Right lobe of liver (tissue), 6 donors: ENCODE measurements around the gene VPS13A. TPM values are rescaled to one million over a fixed set of nuclear protein-coding genes. Genes with fewer than 3 reads are reported as not detected.

Source experiments
- ATAC-seq, 4 donors: fragments of 200-7000 bp; cut with Tn5 transposase; one replicate each; pipeline ENCODE4 v1.9.1; 2020; ENCODE audit warnings: mild to moderate bottlenecking in 4 of 4, moderate library complexity in 4 of 4
- DNase-seq, 3 donors: peaks; one replicate each; pipeline ENCODE4 v3.0.0-alpha.2; 2020
- H3K27ac ChIP-seq, 3 donors: fragments of 200-600 bp; one replicate each; pipeline ENCODE4 v1.8.0; 2022
- H3K27me3 ChIP-seq, 2 donors: fragments of 200-600 bp; one replicate each; pipeline ENCODE4 v1.8.0; 2022
- H3K36me3 ChIP-seq, 4 donors: fragments of 200-600 bp; sonication (generic) in 1 of 4; one replicate each; pipeline versions ENCODE4 v1.5.1 to v1.8.0; 2017 to 2022; ENCODE audit warnings: control low read depth in 1 of 4
- H3K4me1 ChIP-seq, 4 donors: fragments of 200-600 bp; sonication (generic) in 1 of 4; one replicate each; pipeline versions ENCODE4 v1.5.1 to v1.8.0; 2017 to 2022; ENCODE audit warnings: control low read depth in 1 of 4
- H3K4me3 ChIP-seq, 3 donors: fragments of 200-600 bp; one replicate each; pipeline ENCODE4 v1.8.0; 2022
- H3K9me3 ChIP-seq, 4 donors: fragments of 200-600 bp; sonication (generic) in 1 of 4; one replicate each; pipeline versions ENCODE4 v1.5.1 to v1.8.0; 2017 to 2022; ENCODE audit warnings: control low read depth in 1 of 4
- POLR2A ChIP-seq: fragments of 450-650 bp; IDR thresholded peaks from one replicate; pipeline ENCODE4 v1.6.1; 2017; ENCODE audit warnings: antibody characterized with exemption, mild to moderate bottlenecking
- WGBS: methylation state at CpG from one replicate; pipeline ENCODE4 v1.1.6; 2018; ENCODE audit warnings: low coverage, low lambda C conversion rate; ENCODE audit not compliant: insufficient coverage; ENCODE audit errors: missing lambda C conversion rate; 5-methylcytosine and 5-hydroxymethylcytosine counted together
- intact Hi-C, 2 donors: fragments of 100-400 bp; cut with DNase I; formaldehyde crosslinking; loops; one replicate each; pipeline versions ENCODE4 v1.11.2 to v1.14.1; 2022
- total RNA-seq, 6 experiments: library from RNA; depleted of rRNA in 2 of 6; stranded (reverse); fragments of >200 nt in 2 of 6; fragmentation: NEBNext Ultra II Directional in 3 of 6; extraction: Animal tissue kit (Norgen Biotek cat#: 25700) in 3 of 6; gene quantifications; one replicate each; pipeline versions ENCODE4 v1.1.0 to v1.2.4, GENCODE V29; 2016 to 2023
- TF ChIP-seq, protein P1 (sequence below), 4 donors: fragments of 200-600 bp in 3 of 4; fragments of 450-650 bp in 1 of 4; IDR thresholded peaks; one replicate each; pipeline versions ENCODE4 v1.5.1 to v1.8.0; 2016 to 2022; ENCODE audit warnings: antibody characterized with exemption in 4 of 4, mild to moderate bottlenecking in 2 of 4
- donor health status: DM: no; HTN: yes; CAD: no.
- donor health status: DM: no; HTN: no; CAD: no.
- donor health status: DM: no; HTN: no; CAD: no.
- donor health status: DM: no; HTN: yes; CAD: no.
- donor health status: DM: no; HTN: yes; CAD: no.

VPS13A gene
- total RNA-seq, 6 experiments from 2014 or later, result 13.1 to 26.5 (median 20.0) TPM

DNA sequence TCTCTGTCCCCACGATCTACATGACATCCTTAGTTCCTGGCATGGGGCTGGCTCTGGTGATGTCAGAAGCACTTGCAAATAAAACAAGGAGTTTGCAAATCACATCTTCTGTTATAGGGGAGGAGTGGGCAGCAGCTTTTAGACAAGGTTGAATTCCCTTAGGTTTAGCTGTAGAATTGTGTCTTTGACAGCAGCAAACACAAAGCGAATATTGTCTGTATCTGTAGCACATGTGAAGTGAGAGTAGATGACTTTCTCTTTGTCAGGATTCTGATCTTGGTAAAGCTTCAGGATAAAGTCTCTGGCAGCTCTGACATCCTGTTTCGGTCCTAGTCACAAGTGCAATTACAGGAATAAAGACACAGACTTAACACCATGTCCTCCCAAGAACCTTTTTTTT is 246.5 kb downstream of the VPS13A start:
- no peak overlapping the region for H3K4me3 ChIP-seq
- DNase-seq (no peak), ATAC-seq (no peak)
- WGBS, result 77% methylated on average over 3 of the region's 3 CpGs
- intact Hi-C loops, result no loop called here
- no peaks in the 10 kb centered on the region for H3K9me3 ChIP-seq
- no peaks in the 10 kb centered on the region for H3K36me3 ChIP-seq
- no peaks in the 10 kb centered on the region for H3K4me1 ChIP-seq
- TF ChIP-seq, protein P1, sequence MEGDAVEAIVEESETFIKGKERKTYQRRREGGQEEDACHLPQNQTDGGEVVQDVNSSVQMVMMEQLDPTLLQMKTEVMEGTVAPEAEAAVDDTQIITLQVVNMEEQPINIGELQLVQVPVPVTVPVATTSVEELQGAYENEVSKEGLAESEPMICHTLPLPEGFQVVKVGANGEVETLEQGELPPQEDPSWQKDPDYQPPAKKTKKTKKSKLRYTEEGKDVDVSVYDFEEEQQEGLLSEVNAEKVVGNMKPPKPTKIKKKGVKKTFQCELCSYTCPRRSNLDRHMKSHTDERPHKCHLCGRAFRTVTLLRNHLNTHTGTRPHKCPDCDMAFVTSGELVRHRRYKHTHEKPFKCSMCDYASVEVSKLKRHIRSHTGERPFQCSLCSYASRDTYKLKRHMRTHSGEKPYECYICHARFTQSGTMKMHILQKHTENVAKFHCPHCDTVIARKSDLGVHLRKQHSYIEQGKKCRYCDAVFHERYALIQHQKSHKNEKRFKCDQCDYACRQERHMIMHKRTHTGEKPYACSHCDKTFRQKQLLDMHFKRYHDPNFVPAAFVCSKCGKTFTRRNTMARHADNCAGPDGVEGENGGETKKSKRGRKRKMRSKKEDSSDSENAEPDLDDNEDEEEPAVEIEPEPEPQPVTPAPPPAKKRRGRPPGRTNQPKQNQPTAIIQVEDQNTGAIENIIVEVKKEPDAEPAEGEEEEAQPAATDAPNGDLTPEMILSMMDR (IDR thresholded peaks at IDR 0.05), result no peak
- TF ChIP-seq POLR2A, result no peak
- H3K27ac ChIP-seq, result no peak overlapping the region
- no peaks in the 10 kb centered on the region for H3K27me3 ChIP-seq

DNA sequence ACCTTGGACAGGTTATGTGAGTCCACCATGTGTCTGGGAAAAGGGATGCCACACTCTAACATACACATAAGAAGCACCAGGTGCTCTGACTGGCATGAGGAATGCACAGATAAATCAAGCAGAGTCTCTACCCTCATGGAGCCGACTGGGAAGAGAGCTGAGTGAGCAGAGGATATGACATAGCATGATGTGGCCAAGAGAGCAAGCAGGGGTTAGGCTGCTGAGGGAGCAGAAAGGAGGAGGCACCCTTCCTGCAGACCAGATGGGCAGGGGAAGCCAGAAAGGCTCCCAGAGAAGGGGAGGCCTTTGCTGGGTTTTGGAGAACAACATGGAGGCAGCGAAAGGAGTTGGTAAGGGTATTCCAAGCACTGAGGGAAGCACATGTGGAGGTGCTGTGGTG is 247.7 kb downstream of the VPS13A start:
- no peaks in the 10 kb centered on the region for H3K36me3 ChIP-seq
- no peak overlapping the region for H3K27ac ChIP-seq
- H3K27me3 ChIP-seq, result no peaks in the 10 kb centered on the region
- DNase-seq, result no peak
- WGBS, result 81% methylated on average over 2 of the region's 2 CpGs
- TF ChIP-seq, protein P1 (IDR thresholded peaks at IDR 0.05), result no peak
- no peak for TF ChIP-seq POLR2A
- no peaks in the 10 kb centered on the region for H3K4me1 ChIP-seq
- no peaks in the 10 kb centered on the region for H3K9me3 ChIP-seq
- intact Hi-C loops, result no loop called here
- no peak overlapping the region for H3K4me3 ChIP-seq
- peak in 1 of 4 donors; percentile 31 for ATAC-seq

DNA sequence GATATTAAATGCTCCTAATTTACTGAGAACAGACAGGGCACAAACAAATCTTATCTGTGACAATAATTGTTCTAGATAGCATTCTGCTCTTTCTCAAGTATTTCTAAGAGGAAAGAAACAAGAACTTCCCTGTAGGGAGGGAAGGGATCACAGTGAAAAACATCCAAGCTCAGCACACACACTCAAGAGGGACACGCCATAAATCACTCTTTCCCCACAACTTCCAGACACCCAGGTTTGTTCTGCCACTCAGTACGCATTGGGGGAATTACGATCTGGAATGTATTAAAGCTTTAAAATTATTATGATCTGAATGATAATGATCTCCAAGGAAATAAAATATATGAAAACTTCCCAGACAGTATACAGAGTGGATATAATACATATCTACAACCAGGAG is 249.4 kb downstream of the VPS13A start:
- Histone ChIP-seq H3K4me3 (no peak overlapping the region), H3K27me3 (no peaks in the 10 kb centered on the region), H3K27ac (no peak overlapping the region), H3K4me1 (no peaks in the 10 kb centered on the region), H3K9me3 (no peaks in the 10 kb centered on the region), H3K36me3 (no peaks in the 10 kb centered on the region)
- 47% methylated on average over 3 of the region's 3 CpGs for WGBS
- intact Hi-C loops, result no loop called here
- DNase-seq (no peak), ATAC-seq (no peak)
- TF ChIP-seq, protein P1 (IDR thresholded peaks at IDR 0.05), result no peak
- no peak for TF ChIP-seq POLR2A

DNA sequence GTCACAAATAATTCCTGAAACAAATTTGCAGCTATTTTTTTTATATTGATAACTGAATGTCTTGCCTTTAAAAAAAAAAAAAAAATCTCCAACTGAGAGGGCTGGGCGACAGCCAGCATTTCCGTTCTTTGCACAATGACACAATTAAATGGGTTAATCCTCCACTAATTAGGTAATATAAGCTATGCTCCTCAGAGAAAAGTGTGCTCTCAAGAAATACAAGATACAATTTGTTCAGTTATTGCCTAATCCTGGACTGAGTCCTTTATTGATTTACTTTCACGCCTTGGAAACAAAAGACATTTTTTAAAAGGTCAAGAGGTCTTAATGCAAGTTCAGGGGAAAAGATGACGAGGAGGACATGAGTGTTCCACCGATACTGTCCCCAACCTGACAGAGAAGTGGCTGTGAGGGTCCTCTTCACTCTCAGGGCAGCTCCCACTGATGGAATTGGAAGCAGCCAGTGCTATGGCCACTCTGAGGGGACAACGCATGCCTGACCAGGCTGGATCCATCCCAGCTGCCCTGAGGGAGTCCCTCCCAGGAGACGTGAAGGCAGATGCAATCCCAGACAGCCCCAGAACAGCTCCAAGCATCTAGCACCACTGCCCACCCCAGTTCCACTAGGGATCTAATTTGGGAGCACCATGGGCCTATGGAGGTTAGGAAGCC is 250.1 kb downstream of the VPS13A start:
- no peak for TF ChIP-seq POLR2A
- TF ChIP-seq, protein P1 (IDR thresholded peaks at IDR 0.05), result no peak
- H3K9me3 ChIP-seq, result no peaks in the 10 kb centered on the region
- H3K27me3 ChIP-seq, result no peaks in the 10 kb centered on the region
- ATAC-seq (peak in 1 of 4 donors; percentile 12), DNase-seq (no peak)
- no peak overlapping the region for H3K4me3 ChIP-seq
- no peaks in the 10 kb centered on the region for H3K4me1 ChIP-seq
- intact Hi-C loops, result no loop called here
- 46% methylated on average over 5 of the region's 7 CpGs for WGBS
- H3K36me3 ChIP-seq, result no peaks in the 10 kb centered on the region
- H3K27ac ChIP-seq, result no peak overlapping the region

DNA sequence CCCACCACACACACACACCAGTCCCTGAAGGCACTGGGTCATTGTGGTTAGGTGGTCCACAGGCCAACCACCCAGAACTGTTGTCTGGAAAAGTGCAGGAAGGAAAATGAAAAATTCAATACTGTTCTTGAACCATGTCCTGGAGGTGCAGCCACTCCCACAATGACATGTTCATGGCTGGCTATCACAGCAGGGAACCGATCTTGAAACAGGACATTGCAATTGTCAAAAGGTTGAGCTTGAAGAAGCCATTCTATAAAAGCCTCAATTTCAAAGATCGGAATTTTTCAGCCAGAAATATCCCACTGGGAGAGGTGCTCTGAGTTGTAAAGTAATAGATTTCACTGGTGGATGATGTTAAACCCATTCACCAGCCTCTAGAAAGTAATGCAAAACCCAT is 252.6 kb downstream of the VPS13A start:
- H3K4me1 ChIP-seq, result no peaks in the 10 kb centered on the region
- H3K27me3 ChIP-seq, result no peaks in the 10 kb centered on the region
- H3K4me3 ChIP-seq, result no peak overlapping the region
- intact Hi-C loops, result no loop called here
- no peaks in the 10 kb centered on the region for H3K9me3 ChIP-seq
- no peak for TF ChIP-seq POLR2A
- TF ChIP-seq, protein P1 (IDR thresholded peaks at IDR 0.05), result no peak
- DNase-seq (no peak), ATAC-seq (no peak)
- no peaks in the 10 kb centered on the region for H3K36me3 ChIP-seq
- H3K27ac ChIP-seq, result no peak overlapping the region
- 71% methylated on average over 2 of the region's 2 CpGs for WGBS
